OCI-LY1 (cell line): ENCODE data around the gene HOMER2.

ENCODE experiments used
- EZH2 ChIP-seq: fragments of 200-600 bp; sonication (generic), shearing (Covaris generic); IDR thresholded peaks from 2 replicates; pipeline ENCODE4 v1.8.0; 2017; ENCODE audit warnings: borderline replicate concordance, mixed run types, mild to moderate bottlenecking, antibody characterized with exemption, low read length, moderate library complexity, mixed read lengths
- TF ChIP-seq, protein P1 (sequence below): fragments of 200-600 bp; sonication (generic), shearing (Covaris generic); IDR thresholded peaks from 2 replicates; pipeline ENCODE4 v1.5.1; 2017; ENCODE audit warnings: mild to moderate bottlenecking, antibody characterized with exemption, low read length, moderate library complexity, mixed read lengths

DNA sequence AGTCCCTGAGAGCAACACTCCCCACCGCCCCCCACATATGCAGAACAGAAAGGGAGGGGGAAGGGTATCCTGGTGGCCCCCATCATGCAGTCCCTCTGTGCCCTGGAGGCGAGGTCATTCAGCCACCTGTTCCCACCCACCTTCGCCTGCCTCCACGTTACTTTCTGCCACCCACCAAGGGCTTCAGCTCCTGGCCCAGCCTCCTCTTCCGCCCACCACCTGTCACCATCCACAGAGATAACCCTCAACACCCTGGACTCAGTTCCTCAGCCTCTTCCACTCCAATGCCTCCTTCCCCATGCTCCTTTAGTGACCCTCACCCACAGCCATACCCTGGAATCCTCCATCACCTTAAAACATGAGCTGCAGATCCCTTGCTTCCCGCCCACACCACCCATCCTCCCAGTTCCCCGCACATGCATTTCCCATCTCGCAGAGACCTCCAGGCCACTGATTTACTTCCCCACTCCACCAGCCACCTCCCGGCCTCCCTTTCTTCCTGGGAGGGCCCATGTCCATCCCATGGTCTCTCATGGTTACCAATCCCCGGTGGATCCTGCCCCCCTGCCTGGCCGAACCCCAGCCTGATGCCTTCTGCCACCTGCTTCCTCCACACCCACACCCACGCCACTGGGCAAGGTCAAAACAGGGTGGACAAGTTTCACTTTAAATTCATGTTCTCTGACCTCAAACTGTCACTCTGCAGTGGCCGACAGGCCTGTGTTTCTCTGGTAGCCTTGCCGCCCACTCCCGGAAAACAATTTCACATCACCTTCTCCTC is 18.2 kb downstream of the HOMER2 start:
- TF ChIP-seq, protein P1, sequence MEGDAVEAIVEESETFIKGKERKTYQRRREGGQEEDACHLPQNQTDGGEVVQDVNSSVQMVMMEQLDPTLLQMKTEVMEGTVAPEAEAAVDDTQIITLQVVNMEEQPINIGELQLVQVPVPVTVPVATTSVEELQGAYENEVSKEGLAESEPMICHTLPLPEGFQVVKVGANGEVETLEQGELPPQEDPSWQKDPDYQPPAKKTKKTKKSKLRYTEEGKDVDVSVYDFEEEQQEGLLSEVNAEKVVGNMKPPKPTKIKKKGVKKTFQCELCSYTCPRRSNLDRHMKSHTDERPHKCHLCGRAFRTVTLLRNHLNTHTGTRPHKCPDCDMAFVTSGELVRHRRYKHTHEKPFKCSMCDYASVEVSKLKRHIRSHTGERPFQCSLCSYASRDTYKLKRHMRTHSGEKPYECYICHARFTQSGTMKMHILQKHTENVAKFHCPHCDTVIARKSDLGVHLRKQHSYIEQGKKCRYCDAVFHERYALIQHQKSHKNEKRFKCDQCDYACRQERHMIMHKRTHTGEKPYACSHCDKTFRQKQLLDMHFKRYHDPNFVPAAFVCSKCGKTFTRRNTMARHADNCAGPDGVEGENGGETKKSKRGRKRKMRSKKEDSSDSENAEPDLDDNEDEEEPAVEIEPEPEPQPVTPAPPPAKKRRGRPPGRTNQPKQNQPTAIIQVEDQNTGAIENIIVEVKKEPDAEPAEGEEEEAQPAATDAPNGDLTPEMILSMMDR = no peak
- no peak for TF ChIP-seq EZH2
